Stimulated activated naive CD4-positive, alpha-beta T cell treated with Interleukin-2 at 50 U/mL for 16 hours (primary cell): ENCODE data around the gene NOS3.

Source experiments
- DNase-seq: peaks from one replicate; lab custom pipeline; 2025; lab: John Stamatoyannopoulos, UW

NOS3 gene

GRCh38 chr7:151058781-151059366, 68.1 kb downstream of the NOS3 start:
- DNase-seq: no peak

GRCh38 chr7:151059367-151060112, 68.7 kb downstream of the NOS3 start, which contains the start of gene SLC4A2:
SLC4A2 (plus strand) TSS chr7:151059589; CDS start chr7:151061988, 2,399 bp downstream.
- peak; percentile 56 for DNase-seq

GRCh38 chr7:151060113-151060415, 69.2 kb downstream of the NOS3 start:
- DNase-seq: no peak

- DNase-seq: no peak
Observed at GRCh38 chr7:151060416-151061212, 69.8 kb downstream of the NOS3 start.

- DNase-seq: no peak
Observed at GRCh38 chr7:151061213-151062110, 70.6 kb downstream of the NOS3 start.

- no peak for DNase-seq
Observed at GRCh38 chr7:151062111-151062398, 71.2 kb downstream of the NOS3 start.

- no peak for DNase-seq
Observed at GRCh38 chr7:151062399-151063211, 71.8 kb downstream of the NOS3 start.

GRCh38 chr7:151063212-151063561, 72.4 kb downstream of the NOS3 start:
- no peak for DNase-seq
